ENCODE results near the gene SPAG17.

GRCh38 chr1:117967477-117967876 is 217.6 kb downstream of the SPAG17 start:
- TF ChIP-seq CTCF (IDR thresholded peaks at IDR 0.05): peak; percentile 43
- TF ChIP-seq EZH2 (IDR thresholded peaks at IDR 0.05): no peak
